Spleen (tissue), 11 donors: ENCODE data around the gene APCDD1L. TPM values are rescaled to one million over a fixed set of nuclear protein-coding genes. Genes with fewer than 3 reads are reported as not detected.
A peak's percentile ranks its signal among the peaks of the same experiment; 100 is the strongest.

Experiments used
- DNase-seq: peaks from one replicate; pipeline ENCODE4 v3.0.0-alpha.2; 2020
- H3K27ac ChIP-seq, 8 donors: fragments of 200-600 bp; sonication (generic) in 7 of 8; 1 replicate in 4 of 8; 2 replicates in 4 of 8; pipeline versions ENCODE4 v1.5.0 to v1.8.0; 2016 to 2021; ENCODE audit warnings: inconsistent platforms in 4 of 8, mild to moderate bottlenecking in 4 of 8, moderate library complexity in 1 of 8
- H3K27me3 ChIP-seq, 7 donors: fragments of 200-600 bp; sonication (generic) in 6 of 7; replicated peaks in 1 of 7; 1 replicate in 4 of 7; 2 replicates in 3 of 7; pipeline versions ENCODE4 v1.5.0 to v1.8.0; 2016 to 2021; ENCODE audit warnings: inconsistent platforms in 3 of 7, mild to moderate bottlenecking in 1 of 7
- H3K36me3 ChIP-seq, 6 donors: fragments of 200-600 bp; sonication (generic) in 5 of 6; 1 replicate in 4 of 6; 2 replicates in 2 of 6; pipeline versions ENCODE4 v1.5.0 to v1.8.0; 2016 to 2021; ENCODE audit warnings: inconsistent platforms in 2 of 6
- H3K4me1 ChIP-seq, 6 donors: fragments of 200-600 bp; sonication (generic) in 5 of 6; 1 replicate in 3 of 6; 2 replicates in 3 of 6; pipeline versions ENCODE4 v1.5.0 to v1.8.0; 2016 to 2021; ENCODE audit warnings: inconsistent platforms in 3 of 6
- H3K4me3 ChIP-seq, 8 donors: fragments of 200-600 bp; sonication (generic) in 7 of 8; 1 replicate in 4 of 8; 2 replicates in 4 of 8; pipeline versions ENCODE4 v1.5.0 to v1.8.0; 2016 to 2021; ENCODE audit warnings: inconsistent platforms in 4 of 8, mild to moderate bottlenecking in 4 of 8, moderate library complexity in 2 of 8
- H3K9me3 ChIP-seq, 8 donors: fragments of 200-600 bp; sonication (generic) in 7 of 8; 1 replicate in 4 of 8; 2 replicates in 4 of 8; pipeline versions ENCODE4 v1.5.0 to v1.8.0; 2016 to 2021; ENCODE audit warnings: inconsistent platforms in 4 of 8
- CTCF ChIP-seq, 11 experiments: fragments of 200-600 bp in 7 of 11; fragments of 450-650 bp in 4 of 11; sonication (generic) in 4 of 11; IDR thresholded peaks in 8 of 11; conservative IDR thresholded peaks in 3 of 11; 1 replicate in 7 of 11; 2 replicates in 4 of 11; pipeline versions ENCODE4 v1.4.0 to v1.8.0; 2016 to 2021; ENCODE audit warnings: antibody characterized with exemption in 11 of 11, inconsistent platforms in 4 of 11, mild to moderate bottlenecking in 1 of 11
- POLR2A ChIP-seq, 3 donors: fragments of 450-650 bp; IDR thresholded peaks; one replicate each; pipeline ENCODE4 v1.5.1; 2017; ENCODE audit warnings: antibody characterized with exemption in 3 of 3, mild to moderate bottlenecking in 1 of 3
- POLR2AphosphoS5 ChIP-seq, 3 donors: sonication (generic); formaldehyde crosslinking; IDR thresholded peaks; one replicate each; pipeline ENCODE4 v1.5.1; 2017; ENCODE audit warnings: antibody characterized with exemption in 3 of 3
- WGBS, 5 donors: extraction: QIAGEN DNeasy Blood & Tissue Kit in 3 of 5; methylation state at CpG; one replicate each; pipeline versions ENCODE4 v1.1.5 to v1.1.7; 2013 to 2018; 5-methylcytosine and 5-hydroxymethylcytosine counted together
- intact Hi-C: fragments of 100-400 bp; cut with DNase I; formaldehyde crosslinking; loops from one replicate; pipeline ENCODE4 v1.15.0; 2023; ENCODE audit warnings: low total_unique reads
- polyA plus RNA-seq, 3 donors: library from polyadenylated mRNA; stranded (reverse); fragments of 200-250 nt; gene quantifications; one replicate each; pipeline ENCODE4 v1.2.1, GENCODE V29; 2013
- total RNA-seq, 7 donors: library from RNA; depleted of rRNA in 3 of 7; stranded (reverse); fragments of >200 nt in 3 of 7; fragmentation: NEBNext Ultra II Directional in 4 of 7; extraction: Animal tissue kit (Norgen Biotek cat#: 25700) in 4 of 7; gene quantifications; one replicate each; pipeline versions ENCODE4 v1.1.0 to v1.2.1, GENCODE V29; 2016 to 2021
- donor health status: healthy with polysubstance abuse.
- donor health status: DM: no; HTN: no; CAD: no; lungs with moderate emphysema.
- donor health status: DM: no; HTN: no; CAD: no.
- donor health status: Bipolar disorder and iron deficiency.
- donor health status: healthy.
- donor health status: DM: no; HTN: no; CAD: no.
- donor health status: DM: yes; HTN: yes; CAD: no.

Gene APCDD1L
- total and polyA plus RNA-seq, 10 donors = 0.03 to 0.50 TPM; not detected in 8

GRCh38 chr20:58461899-58462298 is 53.3 kb downstream of the APCDD1L start:
- no peak for TF ChIP-seq POLR2AphosphoS5 (IDR thresholded peaks at IDR 0.05)
- TF ChIP-seq POLR2A (IDR thresholded peaks at IDR 0.05) = no peak
- intact Hi-C loops = no loop called here

GRCh38 chr20:58461104-58461503 is 54.1 kb downstream of the APCDD1L start:
- H3K27ac ChIP-seq = no peak overlapping the region
- no peak for DNase-seq
- no peak overlapping the region for H3K4me3 ChIP-seq
- TF ChIP-seq POLR2AphosphoS5 (IDR thresholded peaks at IDR 0.05) (peak in 1 of 3 donors; percentile 11), POLR2A (IDR thresholded peaks at IDR 0.05) (no peak)
- peaks cover 0 to 22% (median 3%) of the 10 kb centered on the region in 6 donors for H3K4me1 ChIP-seq
- H3K27me3 ChIP-seq = peaks cover 0 to under 1% (median 0%) of the 10 kb centered on the region in 7 donors
- intact Hi-C loops = no loop called here
- H3K36me3 ChIP-seq = peaks cover 0 to 9% (median 0%) of the 10 kb centered on the region in 6 donors
- 96 to 98% (median 96%) methylated on average over 10 to 25 of the region's 25 CpGs for WGBS, 5 donors
- no peaks in the 10 kb centered on the region for H3K9me3 ChIP-seq

More at GRCh38 chr20:58461899-58462298, 53.3 kb downstream of the APCDD1L start:
- H3K4me3 ChIP-seq = no peak overlapping the region
- peaks cover 0 to 22% (median 3%) of the 10 kb centered on the region in 6 donors for H3K4me1 ChIP-seq
- H3K36me3 ChIP-seq = peaks cover 0 to 9% (median 0%) of the 10 kb centered on the region in 6 donors
- peaks cover 0 to 8% (median 0%) of the 10 kb centered on the region in 7 donors for H3K27me3 ChIP-seq
- no peaks in the 10 kb centered on the region for H3K9me3 ChIP-seq
- WGBS, 5 donors = 92 to 98% (median 94%) methylated on average over 6 of the region's 6 CpGs
- no peak overlapping the region for H3K27ac ChIP-seq
- no peak for DNase-seq

- Histone ChIP-seq H3K27me3 (no peaks in the 10 kb centered on the region), H3K4me1 (peaks cover 0 to 22% (median 3%) of the 10 kb centered on the region in 6 donors), H3K36me3 (peaks cover 0 to 9% (median 0%) of the 10 kb centered on the region in 6 donors), H3K9me3 (peaks cover 0 to 9% (median 4%) of the 10 kb centered on the region in 8 donors), H3K4me3 (no peak overlapping the region), H3K27ac (no peak overlapping the region)
- TF ChIP-seq POLR2A (IDR thresholded peaks at IDR 0.05) (no peak), CTCF (IDR thresholded peaks at IDR 0.05 in 8 of 11, conservative IDR thresholded peaks at IDR 0.05 in 3 of 11) (no peak), POLR2AphosphoS5 (IDR thresholded peaks at IDR 0.05) (no peak)
- intact Hi-C loops = no loop called here
- DNase-seq = no peak
- WGBS, 5 donors = 82 to 88% (median 85%) methylated on average over 5 of the region's 5 CpGs
These were observed 56.0 kb downstream of the APCDD1L start for GRCh38 chr20:58459058-58459750.

- Histone ChIP-seq H3K4me1 (peaks cover 0 to 22% (median 3%) of the 10 kb centered on the region in 6 donors), H3K36me3 (peaks cover 0 to 9% (median 0%) of the 10 kb centered on the region in 6 donors), H3K27ac (no peak overlapping the region), H3K27me3 (no peaks in the 10 kb centered on the region), H3K4me3 (no peak overlapping the region), H3K9me3 (peaks cover 0 to 11% (median 7%) of the 10 kb centered on the region in 8 donors)
- no peak for TF ChIP-seq POLR2AphosphoS5 (IDR thresholded peaks at IDR 0.05)
- no peak for TF ChIP-seq POLR2A (IDR thresholded peaks at IDR 0.05)
- TF ChIP-seq CTCF (IDR thresholded peaks at IDR 0.05 in 8 of 11, conservative IDR thresholded peaks at IDR 0.05 in 3 of 11) = no peak
- intact Hi-C loops = no loop called here
- WGBS, 5 donors = 69 to 84% (median 81%) methylated on average over 16 of the region's 16 CpGs
- DNase-seq = no peak
These were observed 56.7 kb downstream of the APCDD1L start for GRCh38 chr20:58458342-58459057.
